Body of pancreas (tissue), 4 donors: ENCODE measurements around the gene HNRNPL.

Experiments used
- POLR2A ChIP-seq, 3 donors: fragments of 450-650 bp; IDR thresholded peaks; one replicate each; pipeline ENCODE4 v1.6.1; 2016; ENCODE audit warnings: antibody characterized with exemption in 3 of 3, mild to moderate bottlenecking in 2 of 3
- TF ChIP-seq, protein P1 (sequence below), 7 experiments: fragments of 450-650 bp in 4 of 7; fragments of 200-600 bp in 3 of 7; sonication (generic) in 3 of 7; IDR thresholded peaks; one replicate each; pipeline ENCODE4 v1.5.1; 2016 to 2019; ENCODE audit warnings: antibody characterized with exemption in 7 of 7

DNA sequence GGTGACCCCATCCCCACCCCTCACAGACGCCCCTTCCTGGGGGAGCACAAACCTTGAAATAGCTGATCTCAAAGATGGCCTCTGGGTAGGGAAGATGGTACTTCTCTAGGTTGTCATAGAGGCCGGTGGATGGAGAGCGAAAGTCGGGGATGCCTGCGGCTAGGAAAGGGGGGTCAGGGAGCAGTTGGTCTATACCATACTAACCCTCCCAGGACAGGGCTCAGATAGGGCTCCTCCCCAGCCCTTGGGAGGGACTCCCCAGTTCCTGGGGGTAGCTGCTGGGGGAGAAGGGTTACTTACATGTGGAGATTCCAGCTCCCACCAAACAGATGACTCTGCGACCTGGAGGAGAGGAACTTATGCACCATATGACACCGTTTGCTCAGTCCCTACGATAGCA is 40.0 kb upstream of the HNRNPL start:
- TF ChIP-seq, protein P1, sequence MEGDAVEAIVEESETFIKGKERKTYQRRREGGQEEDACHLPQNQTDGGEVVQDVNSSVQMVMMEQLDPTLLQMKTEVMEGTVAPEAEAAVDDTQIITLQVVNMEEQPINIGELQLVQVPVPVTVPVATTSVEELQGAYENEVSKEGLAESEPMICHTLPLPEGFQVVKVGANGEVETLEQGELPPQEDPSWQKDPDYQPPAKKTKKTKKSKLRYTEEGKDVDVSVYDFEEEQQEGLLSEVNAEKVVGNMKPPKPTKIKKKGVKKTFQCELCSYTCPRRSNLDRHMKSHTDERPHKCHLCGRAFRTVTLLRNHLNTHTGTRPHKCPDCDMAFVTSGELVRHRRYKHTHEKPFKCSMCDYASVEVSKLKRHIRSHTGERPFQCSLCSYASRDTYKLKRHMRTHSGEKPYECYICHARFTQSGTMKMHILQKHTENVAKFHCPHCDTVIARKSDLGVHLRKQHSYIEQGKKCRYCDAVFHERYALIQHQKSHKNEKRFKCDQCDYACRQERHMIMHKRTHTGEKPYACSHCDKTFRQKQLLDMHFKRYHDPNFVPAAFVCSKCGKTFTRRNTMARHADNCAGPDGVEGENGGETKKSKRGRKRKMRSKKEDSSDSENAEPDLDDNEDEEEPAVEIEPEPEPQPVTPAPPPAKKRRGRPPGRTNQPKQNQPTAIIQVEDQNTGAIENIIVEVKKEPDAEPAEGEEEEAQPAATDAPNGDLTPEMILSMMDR (IDR thresholded peaks at IDR 0.05): no peak
- TF ChIP-seq POLR2A (IDR thresholded peaks at IDR 0.05): no peak
